ENCODE measurements around the gene MPPE1.
A peak's percentile ranks its signal among the peaks of the same experiment; 100 is the strongest.
"Not testable (repeated sequence)": the region's sequence is repeated elsewhere in the genome, so short reads cannot be mapped to it uniquely, and the experiment has no call there.

Gene MPPE1

GRCh38 chr18:11861583-11862288 is 46.4 kb downstream of the MPPE1 start:
- TF ChIP-seq, protein P1, sequence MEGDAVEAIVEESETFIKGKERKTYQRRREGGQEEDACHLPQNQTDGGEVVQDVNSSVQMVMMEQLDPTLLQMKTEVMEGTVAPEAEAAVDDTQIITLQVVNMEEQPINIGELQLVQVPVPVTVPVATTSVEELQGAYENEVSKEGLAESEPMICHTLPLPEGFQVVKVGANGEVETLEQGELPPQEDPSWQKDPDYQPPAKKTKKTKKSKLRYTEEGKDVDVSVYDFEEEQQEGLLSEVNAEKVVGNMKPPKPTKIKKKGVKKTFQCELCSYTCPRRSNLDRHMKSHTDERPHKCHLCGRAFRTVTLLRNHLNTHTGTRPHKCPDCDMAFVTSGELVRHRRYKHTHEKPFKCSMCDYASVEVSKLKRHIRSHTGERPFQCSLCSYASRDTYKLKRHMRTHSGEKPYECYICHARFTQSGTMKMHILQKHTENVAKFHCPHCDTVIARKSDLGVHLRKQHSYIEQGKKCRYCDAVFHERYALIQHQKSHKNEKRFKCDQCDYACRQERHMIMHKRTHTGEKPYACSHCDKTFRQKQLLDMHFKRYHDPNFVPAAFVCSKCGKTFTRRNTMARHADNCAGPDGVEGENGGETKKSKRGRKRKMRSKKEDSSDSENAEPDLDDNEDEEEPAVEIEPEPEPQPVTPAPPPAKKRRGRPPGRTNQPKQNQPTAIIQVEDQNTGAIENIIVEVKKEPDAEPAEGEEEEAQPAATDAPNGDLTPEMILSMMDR (IDR thresholded peaks at IDR 0.05; ENCODE audit: low read length, missing control alignments), result no peak
- no peak overlapping the region for H3K4me3 ChIP-seq (replicated peaks; ENCODE audit: low read depth, low read length)
- peak; percentile 40 for DNase-seq (ENCODE audit: low read depth)

DNA sequence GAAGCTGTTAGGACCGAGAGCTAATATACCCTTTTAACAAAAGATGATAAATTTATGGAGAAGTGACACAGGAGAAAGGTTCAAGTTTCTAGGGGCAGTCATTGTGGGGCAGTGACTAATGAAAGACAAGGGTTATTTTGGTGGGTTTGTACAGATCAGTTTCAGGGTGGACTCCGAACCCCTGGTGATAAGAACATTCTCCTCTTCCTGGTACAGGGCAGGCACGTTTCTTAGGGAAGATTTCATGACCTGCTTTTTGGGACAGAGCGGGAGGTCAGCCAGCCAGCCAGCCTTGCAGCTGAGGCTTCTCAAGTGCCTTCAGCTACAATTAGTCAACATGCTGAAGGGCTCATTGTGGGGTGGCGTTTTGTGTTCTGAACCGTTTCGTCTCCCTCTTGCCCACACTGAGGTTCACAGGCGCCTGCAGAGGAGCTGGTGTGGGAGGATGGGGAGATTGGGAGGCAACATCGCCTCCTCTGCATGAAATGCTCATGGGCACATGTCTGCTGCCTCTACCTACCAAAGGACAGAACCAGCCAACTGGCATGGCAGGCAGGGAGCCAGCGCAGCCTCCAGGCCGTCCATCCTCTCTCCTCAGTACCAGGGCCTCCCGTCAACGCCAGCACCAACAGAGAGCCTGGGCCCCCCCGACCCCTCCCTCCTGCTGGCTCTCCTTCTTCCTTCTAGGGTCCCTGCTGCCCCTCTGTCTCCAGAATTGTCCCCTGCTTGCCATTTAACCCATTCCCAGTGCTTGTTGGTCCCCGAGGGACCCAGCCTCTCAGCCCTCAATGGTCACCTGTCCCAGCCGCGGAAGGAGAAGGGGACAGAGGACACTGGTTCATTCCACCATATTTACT is 47.3 kb downstream of the MPPE1 start:
- DNase-seq (ENCODE audit: low read depth), result no peak
- H3K4me3 ChIP-seq (replicated peaks; ENCODE audit: low read depth, low read length), result no peak overlapping the region
- TF ChIP-seq, protein P1 (IDR thresholded peaks at IDR 0.05; ENCODE audit: low read length, missing control alignments), result no peak

DNA sequence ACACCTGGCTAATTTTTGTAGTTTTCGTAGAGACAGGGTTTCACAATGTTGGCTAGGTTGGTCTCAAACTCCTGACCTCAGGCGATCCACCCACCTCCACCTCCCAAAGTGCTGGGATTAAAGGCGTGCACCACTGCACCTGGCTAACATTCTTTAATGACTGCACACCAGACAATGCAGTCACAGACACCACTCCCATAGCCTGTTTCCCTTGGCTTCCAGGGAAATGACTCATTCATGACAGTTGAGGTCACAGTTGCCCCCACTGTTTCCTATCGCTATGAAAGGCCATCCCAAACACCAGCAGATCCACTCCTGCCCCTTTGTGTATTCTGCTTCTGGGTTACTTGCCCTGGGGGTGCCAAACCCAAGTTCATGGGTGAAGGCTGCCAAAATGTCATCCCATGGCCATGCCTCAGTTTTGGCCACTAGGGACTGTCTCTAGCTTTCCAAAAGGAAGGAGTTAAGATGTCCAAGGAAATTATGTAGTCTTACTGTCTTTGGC is 48.2 kb downstream of the MPPE1 start:
- TF ChIP-seq, protein P1 (IDR thresholded peaks at IDR 0.05; ENCODE audit: low read length, missing control alignments), result peak; percentile 40
- H3K4me3 ChIP-seq (replicated peaks; ENCODE audit: low read depth, low read length), result no peak overlapping the region
- peak; percentile 81 for DNase-seq (ENCODE audit: low read depth)

- TF ChIP-seq, protein P1 (IDR thresholded peaks at IDR 0.05; ENCODE audit: low read length, missing control alignments), result no peak
- no peak overlapping the region for H3K4me3 ChIP-seq (replicated peaks; ENCODE audit: low read depth, low read length)
These were observed 48.8 kb downstream of the MPPE1 start for GRCh38 chr18:11859282-11859830.

DNA sequence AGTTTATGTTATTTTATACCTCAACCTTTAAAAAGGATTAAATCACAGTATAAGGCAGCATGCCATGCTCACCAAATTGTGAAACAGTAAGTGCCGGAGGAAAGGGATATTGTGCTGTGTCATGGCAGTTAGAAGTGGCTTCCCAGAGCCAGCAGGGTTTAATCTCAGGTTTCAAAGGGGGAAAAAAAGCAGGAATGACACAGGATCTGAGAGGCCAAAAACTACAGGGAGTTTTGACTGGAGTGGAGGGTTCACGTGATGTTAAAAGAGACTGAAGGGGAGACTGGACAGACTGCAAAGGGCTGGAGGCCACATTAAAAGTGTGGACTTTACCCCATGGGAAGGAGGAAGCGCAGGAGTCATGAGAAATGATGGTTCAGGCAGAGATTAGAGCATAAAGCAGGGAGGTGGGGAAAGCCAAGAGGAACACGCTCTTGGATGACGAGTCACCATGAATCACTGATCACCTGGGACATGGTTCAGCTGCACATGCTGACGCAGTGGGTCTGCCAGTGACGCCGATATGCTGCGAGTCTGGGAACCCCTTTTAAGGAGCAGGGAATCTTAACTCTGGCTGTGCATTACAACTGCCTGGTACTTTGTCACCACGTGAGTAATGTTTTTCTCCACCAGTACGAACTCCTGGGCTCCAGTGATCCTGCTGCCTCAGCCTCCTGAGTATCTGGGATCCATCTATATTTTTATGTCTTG is 50.8 kb downstream of the MPPE1 start:
- TF ChIP-seq, protein P1 (IDR thresholded peaks at IDR 0.05; ENCODE audit: low read length, missing control alignments), result no peak
- DNase-seq (ENCODE audit: low read depth), result peak; percentile 100
- H3K4me3 ChIP-seq (replicated peaks; ENCODE audit: low read depth, low read length), result peak overlapping the region; percentile 3

More at GRCh38 chr18:11859282-11859830, 48.8 kb downstream of the MPPE1 start:
- DNase-seq (ENCODE audit: low read depth), result no peak

DNA sequence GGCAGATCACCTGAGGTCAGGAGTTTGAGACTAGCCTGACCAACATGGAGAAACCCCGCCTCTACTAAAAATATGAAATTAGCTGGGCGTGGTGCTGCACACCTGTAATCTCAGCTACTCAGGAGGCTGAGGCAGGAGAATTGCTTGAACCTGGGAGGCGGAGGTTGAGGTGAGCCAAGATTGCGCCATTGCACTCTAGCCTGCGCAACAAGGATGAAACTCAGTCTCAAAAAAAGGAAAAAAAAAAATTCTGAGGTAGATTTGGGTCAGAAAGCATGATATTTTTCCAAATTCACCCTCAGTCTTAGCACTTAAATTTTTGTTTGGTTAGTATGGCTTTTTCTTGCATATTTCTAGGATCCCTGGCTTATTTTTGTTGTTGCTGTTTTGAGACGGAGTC is 53.6 kb downstream of the MPPE1 start:
- H3K4me3 ChIP-seq (replicated peaks; ENCODE audit: low read depth, low read length); DNase-seq (ENCODE audit: low read depth): not testable (repeated sequence)

Data from fibroblast of pulmonary artery (primary cell).